Subcutaneous adipose tissue (tissue), 4 donors: ENCODE results near the gene HCFC1. TPM values are rescaled to one million over a fixed set of nuclear protein-coding genes. Genes with fewer than 3 reads are reported as not detected.

Experiments used
- CTCF ChIP-seq: fragments of 450-650 bp; IDR thresholded peaks from one replicate; pipeline ENCODE4 v1.5.1; 2016; ENCODE audit warnings: low read depth, mild to moderate bottlenecking, control low read depth, antibody characterized with exemption, moderate library complexity
- total RNA-seq, 4 donors: library from RNA; depleted of rRNA; stranded (reverse); fragments of >200 nt; gene quantifications; one replicate each; pipeline ENCODE4 v1.1.0, GENCODE V29; 2016

Gene HCFC1
- total RNA-seq, 4 donors from 2014 or later: 17.7 to 33.9 (median 21.2) TPM

GRCh38 chrX:154012336-154012991 lies 40.8 kb upstream of the HCFC1 start:
- no peak for TF ChIP-seq CTCF

GRCh38 chrX:154011376-154012335 lies 40.0 kb upstream of the HCFC1 start:
- TF ChIP-seq CTCF: no peak

GRCh38 chrX:154010330-154011087 lies 38.9 kb upstream of the HCFC1 start:
- no peak for TF ChIP-seq CTCF

- TF ChIP-seq CTCF: no peak
Observed at GRCh38 chrX:154008521-154008920, 36.9 kb upstream of the HCFC1 start.

- no peak for TF ChIP-seq CTCF
Observed at GRCh38 chrX:154006947-154007346, 35.3 kb upstream of the HCFC1 start.

GRCh38 chrX:154004315-154004714 lies 32.7 kb upstream of the HCFC1 start:
- no peak for TF ChIP-seq CTCF

GRCh38 chrX:154002215-154002719 lies 30.6 kb upstream of the HCFC1 start:
- no peak for TF ChIP-seq CTCF
